Stimulated activated CD4-positive, alpha-beta T cell treated with anti-CD3 and anti-CD28 coated beads, Interleukin-4, amount 100 ng/mL, for 48 hours (primary cell): ENCODE measurements around the gene BTBD9.

Source experiments
- DNase-seq, 2 donors: peaks; one replicate each; pipeline ENCODE4 v3.0.0-alpha.2; 2020; ENCODE audit warnings: low read depth in 2 of 2

BTBD9 gene

DNA sequence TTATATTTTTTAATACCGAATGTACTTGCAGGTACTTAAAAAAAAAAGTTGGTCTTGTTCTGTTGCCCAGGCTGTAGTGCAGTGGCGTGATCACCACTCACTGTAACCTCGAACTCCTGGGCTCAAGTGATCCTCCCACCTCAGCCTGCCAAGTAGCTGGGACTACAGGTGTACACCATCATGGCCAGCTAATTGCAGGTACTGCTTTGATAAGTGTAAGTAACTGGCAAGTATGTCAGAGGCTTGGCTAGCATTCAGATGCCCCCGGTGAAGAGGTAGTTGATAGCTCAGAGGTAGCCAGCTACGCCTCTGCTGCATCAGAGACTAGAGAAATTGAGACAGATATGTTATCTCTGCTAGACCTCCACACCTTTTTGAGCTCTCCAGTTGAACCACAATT, 40.5 kb downstream of the BTBD9 start:
- no peak for DNase-seq

GRCh38 chr6:38593998-38594665, 45.6 kb downstream of the BTBD9 start:
- DNase-seq = no peak

- no peak for DNase-seq
Measured at GRCh38 chr6:38593409-38593808, 46.3 kb downstream of the BTBD9 start.

DNA sequence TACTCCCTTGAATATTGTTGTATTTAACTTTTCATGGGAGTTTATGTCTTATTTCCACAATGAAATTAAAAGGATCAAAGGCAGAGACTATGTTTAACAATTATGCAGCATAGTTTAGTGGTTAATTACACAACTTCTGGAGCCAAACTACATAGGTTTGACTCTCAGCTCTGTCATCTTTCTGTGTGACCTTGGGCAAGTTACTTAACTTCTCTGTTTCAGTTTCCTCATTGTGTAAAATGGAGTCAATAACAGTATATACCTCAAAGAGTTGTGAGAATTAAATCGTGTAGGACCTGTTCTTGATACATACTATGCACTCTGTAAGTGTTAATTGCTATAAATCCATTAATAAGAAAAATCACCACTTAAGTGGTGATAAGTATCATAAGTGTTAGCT, 48.3 kb downstream of the BTBD9 start:
- DNase-seq = no peak

DNA sequence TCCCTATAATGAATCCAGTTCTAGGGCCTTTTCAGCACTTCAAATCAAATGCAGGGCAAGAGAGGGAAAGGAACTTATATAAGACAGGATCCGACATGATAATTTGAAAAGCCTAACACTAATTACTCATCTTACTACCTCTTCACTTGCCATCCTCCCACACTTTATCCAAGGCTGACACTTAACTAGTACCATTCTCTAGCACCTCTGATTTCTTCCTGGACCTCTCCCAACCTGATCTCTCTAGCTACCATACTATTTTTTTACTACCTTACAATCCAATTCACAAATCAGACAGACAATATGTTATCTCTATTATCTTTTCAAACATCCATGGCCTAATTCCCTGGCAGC, 50.4 kb downstream of the BTBD9 start:
- DNase-seq = no peak

DNA sequence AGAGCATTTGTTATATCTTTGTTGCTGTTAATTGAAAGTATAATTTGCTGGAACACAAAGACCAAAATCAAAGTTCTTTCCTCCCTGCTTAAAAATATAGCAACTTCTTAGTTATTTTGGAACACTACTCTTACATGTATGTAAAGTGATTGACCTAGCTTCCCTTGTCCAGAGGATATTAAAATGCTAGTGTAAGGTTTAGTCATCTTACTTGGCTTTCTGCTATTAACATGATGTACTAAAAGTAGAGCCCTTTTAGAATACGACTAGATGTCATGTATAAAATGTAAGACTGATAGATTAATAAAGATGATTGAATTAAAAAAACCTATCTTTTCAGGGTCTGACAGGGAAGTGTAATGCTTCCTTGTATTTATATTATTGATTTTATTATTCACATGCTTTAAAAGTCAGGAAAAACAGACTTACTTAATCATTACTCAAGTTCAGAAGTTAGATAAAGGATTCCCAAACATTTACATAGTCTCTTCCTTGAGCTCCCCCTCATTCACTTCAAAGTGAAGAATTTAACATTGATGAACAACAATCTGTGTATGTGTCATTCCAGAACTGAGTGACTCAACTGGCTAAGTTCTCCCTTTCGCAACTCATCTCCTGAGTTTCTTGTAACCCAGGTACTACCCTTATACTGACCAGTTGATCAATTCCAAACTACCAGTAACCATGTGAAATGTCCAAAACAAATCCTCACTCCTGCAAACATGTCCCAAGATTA, 50.9 kb downstream of the BTBD9 start:
- DNase-seq = no peak

- DNase-seq = no peak
Measured at GRCh38 chr6:38587766-38588362, 51.9 kb downstream of the BTBD9 start.

- no peak for DNase-seq
Measured at GRCh38 chr6:38586992-38587391, 52.7 kb downstream of the BTBD9 start.

- DNase-seq = no peak
Measured at GRCh38 chr6:38584731-38585130, 55.0 kb downstream of the BTBD9 start.

- DNase-seq = no peak
Measured at GRCh38 chr6:38583523-38583922, 56.2 kb downstream of the BTBD9 start.

GRCh38 chr6:38580030-38580429, 59.7 kb downstream of the BTBD9 start:
- DNase-seq = no peak

DNA sequence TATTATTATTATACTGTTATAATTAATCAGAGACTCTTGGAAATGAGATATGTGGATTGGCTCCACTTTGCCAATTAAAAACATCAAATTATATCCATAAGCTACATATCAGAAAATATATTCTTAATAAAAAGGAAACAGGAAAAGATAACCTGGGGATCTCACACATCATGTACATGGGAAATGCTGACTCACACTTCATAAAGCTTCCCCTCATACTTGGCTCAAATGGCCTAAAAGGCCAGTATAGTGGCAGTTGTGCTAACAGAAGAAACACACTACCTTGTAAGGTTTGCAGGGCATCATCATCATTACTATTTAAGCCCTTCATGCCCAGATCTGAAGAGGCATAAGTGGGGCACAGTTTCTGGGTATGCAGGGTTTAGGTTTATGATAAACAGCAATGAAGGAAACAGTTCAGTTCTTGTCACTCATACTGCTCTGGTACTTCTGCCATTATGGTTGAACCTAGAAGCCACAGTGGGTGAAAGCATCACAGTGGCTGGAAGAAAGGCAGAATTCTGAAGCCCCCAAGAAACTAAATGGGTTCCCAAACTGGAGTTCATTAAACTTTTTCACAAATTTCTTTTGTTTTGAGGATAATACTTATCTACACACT, 60.6 kb downstream of the BTBD9 start:
- no peak for DNase-seq

DNA sequence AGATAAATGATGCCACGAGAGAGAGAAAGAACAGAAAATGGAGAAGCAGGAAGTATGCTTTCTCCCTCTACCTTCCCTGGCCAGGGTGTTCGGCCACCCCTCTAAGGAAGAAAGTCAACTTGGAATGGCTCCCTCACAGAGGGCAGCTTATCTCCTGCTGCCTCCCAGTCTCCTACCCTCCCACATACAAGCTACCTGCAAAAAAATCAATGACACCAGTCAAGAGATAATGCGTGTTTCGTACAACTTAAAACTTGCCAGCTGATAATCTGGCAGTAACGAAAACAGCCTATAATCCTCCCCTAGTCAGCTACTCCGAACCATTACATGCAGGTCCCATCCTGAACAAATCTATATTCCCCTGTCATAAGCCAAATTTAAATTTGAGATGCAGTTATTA, 61.7 kb downstream of the BTBD9 start:
- DNase-seq = no peak

DNA sequence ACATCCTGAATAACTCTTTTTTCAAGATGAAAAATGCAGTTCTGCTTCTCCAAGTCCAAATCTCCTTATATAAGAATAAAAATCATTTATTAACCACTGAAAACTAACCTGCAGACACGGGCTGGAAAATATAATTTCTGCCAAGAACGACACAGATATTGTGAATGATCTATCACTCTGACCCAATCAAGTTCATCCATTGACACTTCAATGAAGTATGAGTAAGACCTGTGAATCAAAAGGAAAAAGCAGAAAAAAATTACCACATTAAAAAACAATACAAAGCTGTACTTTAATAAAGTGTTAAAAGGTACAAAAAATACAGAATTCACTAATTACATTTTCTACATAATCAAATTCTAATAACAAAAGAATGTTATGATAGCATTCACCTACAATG, 62.2 kb downstream of the BTBD9 start:
- no peak for DNase-seq

DNA sequence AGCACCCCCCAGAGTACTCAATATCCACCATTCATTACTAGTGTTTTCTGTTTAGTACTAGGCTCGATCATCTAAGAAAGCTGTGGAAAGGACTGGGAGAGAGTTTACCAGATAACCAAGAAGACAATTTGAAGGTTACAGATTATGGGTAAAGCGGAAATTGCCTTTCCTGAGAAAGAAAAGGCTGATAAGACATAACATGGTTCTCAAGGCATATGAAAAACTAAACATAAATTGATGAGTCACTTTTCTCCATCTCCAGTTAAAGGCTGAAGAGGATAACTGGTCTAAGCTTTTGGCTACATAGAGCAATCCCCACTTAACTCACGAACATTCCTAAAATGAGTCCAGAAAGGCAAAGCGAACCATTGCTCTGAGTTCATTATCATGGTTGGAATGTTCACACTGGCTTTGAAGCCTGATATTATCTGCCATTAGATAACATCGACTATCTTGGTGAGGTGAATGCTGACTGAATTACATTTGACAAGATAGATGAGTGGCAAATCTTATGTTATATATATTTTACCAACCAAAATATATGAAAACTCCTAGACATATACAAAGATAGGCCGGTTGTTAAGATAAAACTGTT, 65.8 kb downstream of the BTBD9 start:
- no peak for DNase-seq

DNA sequence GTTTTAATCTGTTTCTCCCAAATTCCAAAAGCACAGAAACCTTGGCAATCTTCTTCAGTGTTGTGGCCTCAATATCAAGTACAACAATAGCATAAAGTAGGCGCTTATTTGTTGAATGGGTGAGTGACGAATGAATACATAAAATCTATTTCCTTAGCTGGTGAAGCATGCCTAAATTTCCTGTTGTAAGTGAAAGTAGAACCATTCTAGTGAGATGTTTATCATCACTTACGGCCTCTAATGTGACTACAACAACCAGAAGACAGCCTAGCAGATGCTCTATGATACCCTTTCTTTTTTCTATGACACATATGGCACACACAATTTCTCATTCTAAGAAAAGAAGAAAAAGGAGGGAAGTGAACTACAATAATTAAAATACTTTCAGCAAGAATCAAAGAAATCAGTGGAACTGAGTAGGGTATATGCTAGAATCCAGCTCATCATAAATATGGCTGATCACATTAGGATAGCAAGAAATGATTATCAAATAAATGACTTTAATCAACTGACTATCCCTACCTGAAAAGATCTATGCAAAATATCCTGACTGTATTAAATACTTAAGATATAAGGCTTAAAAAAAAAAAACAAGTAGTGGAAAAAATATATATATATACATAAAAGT, 67.4 kb downstream of the BTBD9 start:
- no peak for DNase-seq

GRCh38 chr6:38571721-38572120, 68.0 kb downstream of the BTBD9 start:
- DNase-seq = no peak

- DNase-seq = no peak
Measured at GRCh38 chr6:38570750-38571149, 69.0 kb downstream of the BTBD9 start.

DNA sequence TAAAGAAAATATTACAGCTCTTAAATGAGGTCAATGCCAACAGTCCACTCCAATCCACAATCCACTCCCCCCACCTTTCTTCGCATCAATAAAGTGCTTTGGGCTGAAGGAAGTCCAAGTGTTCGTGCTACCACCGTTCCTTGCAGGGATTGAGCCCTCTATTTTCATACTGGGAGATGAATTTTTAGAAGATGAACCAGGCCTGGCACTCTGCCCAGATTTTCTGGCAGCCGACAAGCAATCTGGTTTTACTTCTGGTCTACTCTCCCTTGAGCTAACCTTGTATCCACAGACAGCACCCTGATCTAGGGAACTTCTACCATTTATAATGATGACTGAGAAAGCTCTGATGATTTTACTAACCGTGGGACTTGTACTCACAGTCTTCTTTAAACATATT, 72.3 kb downstream of the BTBD9 start:
- DNase-seq = no peak

GRCh38 chr6:38566295-38567030, 73.3 kb downstream of the BTBD9 start:
- DNase-seq = no peak

- DNase-seq = no peak
Measured at GRCh38 chr6:38564301-38564700, 75.4 kb downstream of the BTBD9 start.
